Endodermal cell (in vitro differentiated cells): ENCODE measurements around the gene CST1. TPM values are rescaled to one million over a fixed set of nuclear protein-coding genes. Genes with fewer than 3 reads are reported as not detected.

Experiments
- DNase-seq: peaks from one replicate; pipeline ENCODE4 v3.0.0-alpha.2; 2017
- H3K27ac ChIP-seq: 2 replicates; pipeline ENCODE4 v1.5.1; 2013; ENCODE audit warnings: mild to moderate bottlenecking, low read depth, low read length, moderate library complexity
- H3K27me3 ChIP-seq: 2 replicates; pipeline ENCODE4 v1.6.1; 2013; ENCODE audit warnings: mild to moderate bottlenecking, low read length, moderate library complexity; ENCODE audit not compliant: insufficient read depth, control insufficient read depth, poor library complexity, severe bottlenecking
- H3K36me3 ChIP-seq: 2 replicates; pipeline ENCODE4 v1.7.0; 2013; ENCODE audit warnings: mild to moderate bottlenecking, low read length, moderate library complexity; ENCODE audit not compliant: control insufficient read depth, insufficient read depth
- H3K4me1 ChIP-seq: one replicate; pipeline ENCODE4 v1.7.0; 2013; ENCODE audit warnings: low read length; ENCODE audit not compliant: control insufficient read depth, insufficient read depth
- H3K4me3 ChIP-seq: 2 replicates; pipeline ENCODE4 v1.5.1; 2013; ENCODE audit warnings: mild to moderate bottlenecking, low read length, moderate library complexity
- H3K9ac ChIP-seq: 2 replicates; pipeline ENCODE4 v1.6.1; 2013; ENCODE audit warnings: mild to moderate bottlenecking, low read length, moderate library complexity; ENCODE audit not compliant: poor library complexity, severe bottlenecking; ENCODE audit errors: extremely low read depth
- H3K9me3 ChIP-seq: 2 replicates; pipeline ENCODE4 v1.6.1; 2013; ENCODE audit warnings: mild to moderate bottlenecking, low read length, moderate library complexity; ENCODE audit not compliant: control insufficient read depth
- H3K27ac Mint-ChIP-seq: 2 replicates; pipeline ENCODE4 v1.8.0; 2020; ENCODE audit warnings: mixed read lengths
- H3K27me3 Mint-ChIP-seq: 2 replicates; pipeline ENCODE4 v1.8.0; 2021; ENCODE audit warnings: mild to moderate bottlenecking, mixed read lengths; ENCODE audit not compliant: insufficient read depth
- H3K36me3 Mint-ChIP-seq: 2 replicates; pipeline ENCODE4 v1.8.0; 2020; ENCODE audit warnings: low read depth, mixed read lengths
- H3K4me1 Mint-ChIP-seq: 2 replicates; pipeline ENCODE4 v1.8.0; 2020; ENCODE audit warnings: mixed read lengths
- H3K4me3 Mint-ChIP-seq: 2 replicates; pipeline ENCODE4 v1.8.0; 2020; ENCODE audit warnings: mild to moderate bottlenecking, moderate library complexity, mixed read lengths
- H3K9me3 Mint-ChIP-seq: 2 replicates; pipeline ENCODE4 v1.8.0; 2020; ENCODE audit warnings: mild to moderate bottlenecking, mixed read lengths
- WGBS, 2 experiments: methylation state at CpG; one replicate each; pipeline versions ENCODE4 v1.1.5 to v1.1.7; 2013; ENCODE audit warnings: missing lambda C conversion rate in 2 of 2, mixed read lengths in 1 of 2; ENCODE audit not compliant: insufficient coverage in 1 of 2, insufficient read length in 1 of 2; 5-methylcytosine and 5-hydroxymethylcytosine counted together
- total RNA-seq, 2 donors: library from RNA; stranded (reverse); fragmentation: NEBNext Ultra II Directional in 1 of 2; extraction: Animal tissue kit (Norgen Biotek cat#: 25700) in 1 of 2; gene quantifications; 2 replicates in 1 of 2; 3 replicates in 1 of 2; pipeline ENCODE4 v1.2.1, GENCODE V29; 2021
- TF ChIP-seq, protein P1 (sequence below): fragments of 200-600 bp; sonication (generic); conservative IDR thresholded peaks from 2 replicates; pipeline ENCODE4 v1.5.0; 2021; ENCODE audit warnings: antibody characterized with exemption, mild to moderate bottlenecking

The CST1 gene
- total RNA-seq, 2 donors from 2014 or later = 123 to 1,051 TPM

GRCh38 chr20:23710771-23711170, 40.0 kb downstream of the CST1 start:
- Histone ChIP-seq H3K27me3 (no peaks in the 10 kb centered on the region), H3K4me1 (no peaks in the 10 kb centered on the region), H3K36me3 (no peaks in the 10 kb centered on the region), H3K9ac (no peak overlapping the region), H3K9me3 (no peaks in the 10 kb centered on the region), H3K27ac (no peak overlapping the region), H3K4me3 (no peak overlapping the region)
- H3K27me3 Mint-ChIP-seq = peaks cover 25% of the 10 kb centered on the region
- no peak overlapping the region for H3K4me3 Mint-ChIP-seq
- TF ChIP-seq, protein P1, sequence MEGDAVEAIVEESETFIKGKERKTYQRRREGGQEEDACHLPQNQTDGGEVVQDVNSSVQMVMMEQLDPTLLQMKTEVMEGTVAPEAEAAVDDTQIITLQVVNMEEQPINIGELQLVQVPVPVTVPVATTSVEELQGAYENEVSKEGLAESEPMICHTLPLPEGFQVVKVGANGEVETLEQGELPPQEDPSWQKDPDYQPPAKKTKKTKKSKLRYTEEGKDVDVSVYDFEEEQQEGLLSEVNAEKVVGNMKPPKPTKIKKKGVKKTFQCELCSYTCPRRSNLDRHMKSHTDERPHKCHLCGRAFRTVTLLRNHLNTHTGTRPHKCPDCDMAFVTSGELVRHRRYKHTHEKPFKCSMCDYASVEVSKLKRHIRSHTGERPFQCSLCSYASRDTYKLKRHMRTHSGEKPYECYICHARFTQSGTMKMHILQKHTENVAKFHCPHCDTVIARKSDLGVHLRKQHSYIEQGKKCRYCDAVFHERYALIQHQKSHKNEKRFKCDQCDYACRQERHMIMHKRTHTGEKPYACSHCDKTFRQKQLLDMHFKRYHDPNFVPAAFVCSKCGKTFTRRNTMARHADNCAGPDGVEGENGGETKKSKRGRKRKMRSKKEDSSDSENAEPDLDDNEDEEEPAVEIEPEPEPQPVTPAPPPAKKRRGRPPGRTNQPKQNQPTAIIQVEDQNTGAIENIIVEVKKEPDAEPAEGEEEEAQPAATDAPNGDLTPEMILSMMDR = no peak
- H3K27ac Mint-ChIP-seq = no peak overlapping the region
- WGBS, 2 experiments = 88 to 96% methylated on average over 3 to 4 of the region's 4 CpGs
- no peaks in the 10 kb centered on the region for H3K9me3 Mint-ChIP-seq
- no peak for DNase-seq
- H3K36me3 Mint-ChIP-seq = no peaks in the 10 kb centered on the region
- no peaks in the 10 kb centered on the region for H3K4me1 Mint-ChIP-seq

DNA sequence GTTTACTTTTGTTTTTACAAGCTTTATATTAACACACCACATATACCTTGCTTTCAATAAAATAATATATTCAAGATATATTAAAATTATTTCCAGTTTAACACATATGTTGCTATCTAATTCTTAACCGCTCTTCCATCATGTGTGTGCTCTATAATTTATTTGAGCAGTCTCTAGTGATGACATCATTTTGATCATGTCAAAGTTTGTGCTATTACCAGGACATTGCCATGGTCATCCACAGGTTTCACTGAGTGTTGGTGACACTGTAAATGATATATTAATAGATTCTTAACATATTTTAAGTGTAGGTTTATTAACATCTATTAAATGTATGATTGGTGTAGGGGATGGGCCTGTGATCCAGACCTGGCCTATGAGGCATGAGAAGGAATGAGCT, 44.8 kb downstream of the CST1 start:
- H3K4me3 Mint-ChIP-seq = no peak overlapping the region
- no peaks in the 10 kb centered on the region for H3K4me1 ChIP-seq
- no peak overlapping the region for H3K9ac ChIP-seq
- TF ChIP-seq, protein P1 = no peak
- no peak for DNase-seq
- no peaks in the 10 kb centered on the region for H3K36me3 ChIP-seq
- H3K36me3 Mint-ChIP-seq = no peaks in the 10 kb centered on the region
- H3K27me3 ChIP-seq = no peaks in the 10 kb centered on the region
- no peaks in the 10 kb centered on the region for H3K9me3 ChIP-seq
- WGBS, 2 experiments = 88 to 100% methylated on average over 1 of the region's 1 CpG
- no peaks in the 10 kb centered on the region for H3K9me3 Mint-ChIP-seq
- H3K27ac Mint-ChIP-seq = no peak overlapping the region
- peaks cover 21% of the 10 kb centered on the region for H3K27me3 Mint-ChIP-seq
- peaks cover 3% of the 10 kb centered on the region for H3K4me1 Mint-ChIP-seq
- H3K27ac ChIP-seq = no peak overlapping the region
- no peak overlapping the region for H3K4me3 ChIP-seq

DNA sequence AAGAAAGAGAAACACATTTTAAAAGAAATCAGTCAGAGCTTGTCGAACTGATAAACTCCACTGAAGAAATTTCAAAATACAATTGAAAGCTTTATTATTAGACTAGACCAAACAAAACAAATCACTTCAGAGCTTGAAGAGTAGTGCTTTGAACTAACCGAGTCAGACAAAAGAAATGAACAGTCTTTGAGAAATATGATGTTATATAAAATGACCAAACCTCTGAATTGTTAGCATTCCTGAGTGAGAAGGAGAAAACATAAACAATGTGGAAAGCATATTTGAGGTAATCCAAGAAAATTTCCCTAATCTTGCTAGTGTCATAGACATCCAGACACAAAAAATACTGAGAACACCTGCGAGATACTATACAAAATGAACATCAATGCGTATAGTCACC, 48.7 kb downstream of the CST1 start:
- DNase-seq = no peak
- no peak overlapping the region for H3K4me3 ChIP-seq
- Mint-ChIP-seq H3K27me3 (peaks cover 6% of the 10 kb centered on the region), H3K4me3 (no peak overlapping the region), H3K36me3 (no peaks in the 10 kb centered on the region), H3K9me3 (no peaks in the 10 kb centered on the region), H3K27ac (no peak overlapping the region), H3K4me1 (peaks cover 35% of the 10 kb centered on the region)
- no peaks in the 10 kb centered on the region for H3K36me3 ChIP-seq
- TF ChIP-seq, protein P1 = no peak
- H3K9me3 ChIP-seq = no peaks in the 10 kb centered on the region
- 92 to 100% methylated on average over 1 to 4 of the region's 4 CpGs for WGBS, 2 experiments
- H3K27me3 ChIP-seq = no peaks in the 10 kb centered on the region
- H3K4me1 ChIP-seq = peaks cover 5% of the 10 kb centered on the region
- H3K27ac ChIP-seq = no peak overlapping the region
- no peak overlapping the region for H3K9ac ChIP-seq
